ENCODE measurements around the gene GREB1L. TPM values are rescaled to one million over a fixed set of nuclear protein-coding genes. Genes with fewer than 3 reads are reported as not detected.

Gene GREB1L
- 0.26 and 0.33 TPM in 2 replicates for total RNA-seq
- polyA plus RNA-seq, result 0.11 and 0.41 TPM in 2 replicates
- 0.03 and 0.36 TPM in 2 replicates for polyA plus RNA-seq (2012)
- polyA minus RNA-seq (ENCODE audit: low replicate concordance), result not detected in 2 replicates

- Histone ChIP-seq H3K36me3 (ENCODE audit: control insufficient read depth, insufficient read depth, low read length) (no peaks in the 10 kb centered on the region), H3K79me2 (ENCODE audit: control insufficient read depth, insufficient read depth, low read length) (no peaks in the 10 kb centered on the region), H2AFZ (ENCODE audit: low read length) (peak within 1 kb of the TSS; percentile 9), H3K4me3 (replicated peaks in 1 of 4; ENCODE audit: control extremely low read depth in 1 of 4, insufficient read depth in 1 of 4, low read depth in 3 of 4, low read length in 4 of 4) (peak within 1 kb of the TSS; percentile 12 to 49 (median 41)), H3K27ac (ENCODE audit: insufficient read depth, low read length) (no peak within 1 kb of the TSS), H3K4me1 (ENCODE audit: control insufficient read depth, extremely low read depth, insufficient read depth, low read length) (no peaks in the 10 kb centered on the region), H3K9me3 (ENCODE audit: control insufficient read depth, insufficient read depth, low read depth, low read length) (no peaks in the 10 kb centered on the region), H4K20me1 (ENCODE audit: control insufficient read depth, extremely low read depth, insufficient read depth, low read length) (no peaks in the 10 kb centered on the region), H3K27me3 (ENCODE audit: control insufficient read depth, insufficient read depth, low read length) (peaks cover 31% of the 10 kb centered on the region), H3K4me2 (ENCODE audit: extremely low read depth, insufficient read depth, low read length) (peak within 1 kb of the TSS; percentile 75), H3K9ac (ENCODE audit: insufficient read depth, low read length) (peak within 1 kb of the TSS; percentile 23)
- peak; percentile 21 to 69 for DNase-seq (ENCODE audit: low read depth in 2 of 2)
- TF ChIP-seq CTCF (conservative IDR thresholded peaks at IDR 0.05 in 1 of 2, IDR thresholded peaks at IDR 0.05 in 1 of 2; ENCODE audit: low read depth in 1 of 2, low read length in 2 of 2) (no peak), EZH2 (IDR thresholded peaks at IDR 0.05; ENCODE audit: low read length, missing control alignments) (no peak)
These were observed at the start of gene GREB1L for GRCh38 chr18:21242141-21242779. Gene GREB1L (plus strand): TSS chr18:21242232. CDS start chr18:21383519, 141,287 bp downstream.

GRCh38 chr18:21192308-21192624 is 49.8 kb upstream of the GREB1L start:
- Histone ChIP-seq H2AFZ (ENCODE audit: low read length) (no peak overlapping the region), H3K9ac (ENCODE audit: insufficient read depth, low read length) (no peak overlapping the region), H3K4me3 (replicated peaks in 1 of 4; ENCODE audit: control extremely low read depth in 1 of 4, insufficient read depth in 1 of 4, low read depth in 3 of 4, low read length in 4 of 4) (no peak overlapping the region), H4K20me1 (ENCODE audit: control insufficient read depth, extremely low read depth, insufficient read depth, low read length) (no peaks in the 10 kb centered on the region), H3K4me1 (ENCODE audit: control insufficient read depth, extremely low read depth, insufficient read depth, low read length) (no peaks in the 10 kb centered on the region), H3K27ac (ENCODE audit: insufficient read depth, low read length) (no peak overlapping the region), H3K36me3 (ENCODE audit: control insufficient read depth, insufficient read depth, low read length) (no peaks in the 10 kb centered on the region), H3K4me2 (ENCODE audit: extremely low read depth, insufficient read depth, low read length) (no peak overlapping the region), H3K9me3 (ENCODE audit: control insufficient read depth, insufficient read depth, low read depth, low read length) (no peaks in the 10 kb centered on the region), H3K79me2 (ENCODE audit: control insufficient read depth, insufficient read depth, low read length) (no peaks in the 10 kb centered on the region), H3K27me3 (ENCODE audit: control insufficient read depth, insufficient read depth, low read length) (no peaks in the 10 kb centered on the region)
- DNase-seq (ENCODE audit: low read depth in 2 of 2), result no peak
- TF ChIP-seq EZH2 (IDR thresholded peaks at IDR 0.05; ENCODE audit: low read length, missing control alignments), result no peak
- TF ChIP-seq CTCF (conservative IDR thresholded peaks at IDR 0.05 in 1 of 2, IDR thresholded peaks at IDR 0.05 in 1 of 2; ENCODE audit: low read depth in 1 of 2, low read length in 2 of 2), result no peak

DNA sequence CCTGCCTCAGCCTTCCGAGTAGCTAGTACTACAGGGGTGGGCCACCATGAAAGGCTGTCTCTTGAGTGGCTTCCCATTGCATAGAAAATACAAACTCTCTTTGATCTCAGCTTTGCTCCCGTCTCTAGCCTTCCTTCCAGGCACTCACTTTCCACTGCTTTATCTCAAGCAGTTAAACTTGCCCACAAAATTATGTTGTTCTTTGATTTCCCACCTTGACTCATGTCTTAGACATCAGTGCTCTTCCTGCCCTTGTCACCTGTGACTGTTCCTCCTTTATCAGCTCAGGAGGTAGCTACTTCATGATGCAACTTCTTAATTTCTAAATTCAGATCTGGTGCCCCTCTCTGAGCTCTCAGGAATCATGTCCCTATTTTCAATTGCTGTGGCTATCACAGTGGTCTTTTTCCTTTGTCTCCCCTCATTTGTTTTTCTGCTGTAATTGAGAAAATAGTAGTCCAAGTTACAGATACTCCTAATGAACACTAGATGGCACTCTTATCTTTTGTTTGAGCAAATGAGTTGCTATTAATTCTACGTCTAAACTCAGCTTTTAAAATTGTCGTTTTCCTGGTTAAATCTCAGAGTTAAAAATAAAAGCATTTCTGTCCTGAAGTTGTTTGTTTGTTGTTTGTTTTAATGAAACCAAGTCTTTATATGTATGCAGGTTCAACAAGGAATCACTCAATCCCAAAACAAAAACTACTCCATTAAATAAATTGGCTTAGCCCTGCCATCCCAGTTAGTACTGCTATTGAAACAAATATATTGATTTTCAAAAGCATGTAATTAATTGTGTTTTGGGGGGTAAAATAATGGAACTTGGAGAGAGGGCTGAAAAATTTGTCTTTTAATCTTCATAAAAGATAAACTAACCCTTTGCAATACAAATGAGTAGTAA is 46.9 kb upstream of the GREB1L start:
- Histone ChIP-seq H3K79me2 (ENCODE audit: control insufficient read depth, insufficient read depth, low read length) (no peaks in the 10 kb centered on the region), H3K9ac (ENCODE audit: insufficient read depth, low read length) (no peak overlapping the region), H3K27me3 (ENCODE audit: control insufficient read depth, insufficient read depth, low read length) (no peaks in the 10 kb centered on the region), H3K4me3 (replicated peaks in 1 of 4; ENCODE audit: control extremely low read depth in 1 of 4, insufficient read depth in 1 of 4, low read depth in 3 of 4, low read length in 4 of 4) (no peak overlapping the region), H3K27ac (ENCODE audit: insufficient read depth, low read length) (no peak overlapping the region), H3K4me2 (ENCODE audit: extremely low read depth, insufficient read depth, low read length) (peak overlapping the region; percentile 18), H4K20me1 (ENCODE audit: control insufficient read depth, extremely low read depth, insufficient read depth, low read length) (no peaks in the 10 kb centered on the region), H2AFZ (ENCODE audit: low read length) (no peak overlapping the region), H3K4me1 (ENCODE audit: control insufficient read depth, extremely low read depth, insufficient read depth, low read length) (no peaks in the 10 kb centered on the region), H3K36me3 (ENCODE audit: control insufficient read depth, insufficient read depth, low read length) (no peaks in the 10 kb centered on the region), H3K9me3 (ENCODE audit: control insufficient read depth, insufficient read depth, low read depth, low read length) (no peaks in the 10 kb centered on the region)
- DNase-seq (ENCODE audit: low read depth in 2 of 2), result peak; percentile 42 to 71
- TF ChIP-seq CTCF (conservative IDR thresholded peaks at IDR 0.05 in 1 of 2, IDR thresholded peaks at IDR 0.05 in 1 of 2; ENCODE audit: low read depth in 1 of 2, low read length in 2 of 2) (peak in 1 of 2 donors; percentile 54), EZH2 (IDR thresholded peaks at IDR 0.05; ENCODE audit: low read length, missing control alignments) (no peak)

Data from fibroblast of lung (primary cell).